Transverse colon (tissue), 4 donors: ENCODE results near the gene KRTAP4-3. TPM values are rescaled to one million over a fixed set of nuclear protein-coding genes. Genes with fewer than 3 reads are reported as not detected.

Experiments
- DNase-seq: peaks from one replicate; pipeline ENCODE4 v3.0.0-alpha.2; 2019
- H3K27ac ChIP-seq, 4 donors: fragments of 200-600 bp; sonication (generic); 2 replicates each; pipeline ENCODE4 v1.5.1; 2016 to 2018; ENCODE audit warnings: inconsistent platforms in 4 of 4
- H3K27me3 ChIP-seq: fragments of 200-600 bp; sonication (generic); 2 replicates; pipeline ENCODE4 v1.5.1; 2017; ENCODE audit warnings: inconsistent platforms
- H3K36me3 ChIP-seq, 4 donors: fragments of 200-600 bp; sonication (generic); 2 replicates each; pipeline ENCODE4 v1.5.1; 2017 to 2019; ENCODE audit warnings: inconsistent platforms in 4 of 4
- H3K4me1 ChIP-seq, 4 donors: fragments of 200-600 bp; sonication (generic); 2 replicates each; pipeline ENCODE4 v1.5.1; 2017 to 2020; ENCODE audit warnings: inconsistent platforms in 4 of 4
- H3K4me3 ChIP-seq, 4 donors: fragments of 200-600 bp; sonication (generic); 1 replicate in 1 of 4; 2 replicates in 3 of 4; pipeline versions ENCODE4 v1.5.1 to v1.6.1; 2017 to 2019; ENCODE audit warnings: inconsistent platforms in 4 of 4
- H3K9me3 ChIP-seq, 2 donors: fragments of 200-600 bp; sonication (generic); 2 replicates each; pipeline ENCODE4 v1.5.1; 2017 to 2019; ENCODE audit warnings: inconsistent platforms in 2 of 2
- CTCF ChIP-seq, 5 experiments: fragments of 200-600 bp in 3 of 5; fragments of 450-650 bp in 2 of 5; sonication (generic) in 3 of 5; IDR thresholded peaks; 1 replicate in 2 of 5; 2 replicates in 3 of 5; pipeline ENCODE4 v1.5.1; 2016 to 2017; ENCODE audit warnings: antibody characterized with exemption in 5 of 5, inconsistent platforms in 3 of 5, mild to moderate bottlenecking in 2 of 5, moderate library complexity in 1 of 5
- EP300 ChIP-seq: sonication (generic); formaldehyde crosslinking; IDR thresholded peaks from one replicate; pipeline ENCODE4 v1.6.1; 2017; ENCODE audit warnings: antibody characterized with exemption, low read depth
- POLR2A ChIP-seq: fragments of 450-650 bp; IDR thresholded peaks from one replicate; pipeline ENCODE4 v1.6.1; 2016; ENCODE audit warnings: antibody characterized with exemption, mild to moderate bottlenecking, moderate library complexity
- POLR2AphosphoS5 ChIP-seq, 3 donors: sonication (generic); formaldehyde crosslinking; IDR thresholded peaks; one replicate each; pipeline ENCODE4 v1.6.1; 2016; ENCODE audit warnings: antibody characterized with exemption in 3 of 3
- WGBS, 2 donors: methylation state at CpG; one replicate each; pipeline ENCODE4 v1.1.5; 2018; ENCODE audit warnings: low coverage in 1 of 2; 5-methylcytosine and 5-hydroxymethylcytosine counted together
- in situ Hi-C, 4 donors: fragments of 200-750 bp; cut with MboI; loops; one replicate each; pipeline versions ENCODE4 v1.15.0 to v1.15.1; 2017; ENCODE audit warnings: low sequenced_read_pairs in 3 of 4, low pct_ligation_motif_present in 1 of 4, low pct_unique_long_range_greater_than_20kb in 1 of 4
- intact Hi-C: fragments of 100-400 bp; cut with DNase I; formaldehyde crosslinking; loops from one replicate; pipeline ENCODE4 v1.15.1; 2023; ENCODE audit warnings: low total_unique reads
- total RNA-seq, 4 donors: library from RNA; depleted of rRNA; stranded (reverse); fragments of >200 nt; gene quantifications; one replicate each; pipeline ENCODE4 v1.1.0, GENCODE V29; 2016

Gene KRTAP4-3
- total RNA-seq, 4 donors from 2014 or later: not detected

GRCh38 chr17:41177727-41178271 is 9.8 kb upstream of the KRTAP4-3 start, which contains the start of gene KRTAP4-2:
Gene KRTAP4-2, minus strand, starts transcription at chr17:41178221. Its CDS starts 57 bp downstream, at chr17:41178164.
- DNase-seq: no peak
- in situ Hi-C loops: no loop called here
- intact Hi-C loops: no loop called here
- Histone ChIP-seq H3K9me3 (no peaks in the 10 kb centered on the region), H3K4me1 (peaks cover 0 to 7% (median 0%) of the 10 kb centered on the region in 4 donors), H3K27me3 (peaks cover 18% of the 10 kb centered on the region), H3K4me3 (no peak within 1 kb of the TSS), H3K27ac (no peak within 1 kb of the TSS), H3K36me3 (no peaks in the 10 kb centered on the region)
- WGBS, 2 donors: 95% methylated on average over 6 of the region's 7 CpGs; no CpG with 5 or more reads in 1 of the 2 donors
- TF ChIP-seq EP300 (no peak), POLR2A (no peak), POLR2AphosphoS5 (IDR thresholded peaks at IDR 0.05) (no peak), CTCF (IDR thresholded peaks at IDR 0.05) (no peak)

GRCh38 chr17:41176744-41177387 is 8.8 kb upstream of the KRTAP4-3 start:
- Histone ChIP-seq H3K9me3 (no peaks in the 10 kb centered on the region), H3K36me3 (no peaks in the 10 kb centered on the region), H3K4me3 (no peak overlapping the region), H3K4me1 (peaks cover 0 to 5% (median 0%) of the 10 kb centered on the region in 4 donors), H3K27me3 (peaks cover 18% of the 10 kb centered on the region), H3K27ac (no peak overlapping the region)
- no peak for DNase-seq
- 67% methylated on average over 3 of the region's 3 CpGs for WGBS, 2 donors
- intact Hi-C loops: no loop called here
- in situ Hi-C loops: no loop called here
- TF ChIP-seq EP300 (no peak), CTCF (IDR thresholded peaks at IDR 0.05) (no peak), POLR2AphosphoS5 (IDR thresholded peaks at IDR 0.05) (no peak), POLR2A (no peak)

- DNase-seq: no peak
- Histone ChIP-seq H3K36me3 (no peaks in the 10 kb centered on the region), H3K9me3 (no peaks in the 10 kb centered on the region), H3K27ac (no peak overlapping the region), H3K4me3 (no peak overlapping the region), H3K27me3 (peaks cover 10% of the 10 kb centered on the region), H3K4me1 (no peaks in the 10 kb centered on the region)
- no peak for TF ChIP-seq CTCF (IDR thresholded peaks at IDR 0.05)
- no peak for TF ChIP-seq POLR2A
- no peak for TF ChIP-seq EP300
- TF ChIP-seq POLR2AphosphoS5 (IDR thresholded peaks at IDR 0.05): no peak
- intact Hi-C loops (no loop called here), in situ Hi-C loops (no loop called here)
- 59 to 79% methylated on average over 2 of the region's 2 CpGs for WGBS, 2 donors
These were observed 3.9 kb upstream of the KRTAP4-3 start for GRCh38 chr17:41171886-41172285.

GRCh38 chr17:41167561-41167960 is 460 bp downstream of the KRTAP4-3 start:
- Histone ChIP-seq H3K36me3 (no peaks in the 10 kb centered on the region), H3K4me1 (no peaks in the 10 kb centered on the region), H3K27ac (no peak overlapping the region), H3K27me3 (no peaks in the 10 kb centered on the region), H3K4me3 (no peak overlapping the region), H3K9me3 (no peaks in the 10 kb centered on the region)
- WGBS, 2 donors: 88 to 100% methylated on average over 1 to 7 of the region's 7 CpGs
- in situ Hi-C loops: no loop called here
- TF ChIP-seq POLR2A (no peak), POLR2AphosphoS5 (IDR thresholded peaks at IDR 0.05) (no peak), CTCF (IDR thresholded peaks at IDR 0.05) (no peak), EP300 (no peak)
- intact Hi-C loops: no loop called here
- no peak for DNase-seq
